Measurements from ENCODE around the gene SNX25. TPM values are rescaled to one million over a fixed set of nuclear protein-coding genes. Genes with fewer than 3 reads are reported as not detected.

SNX25 gene
- total RNA-seq, 1 donor from 2014 or later: 40.6 TPM

- no peak for TF ChIP-seq CTCF (conservative IDR thresholded peaks at IDR 0.05; ENCODE audit: low read depth, low read length)
- DNase-seq (ENCODE audit: low read depth): no peak
These were observed 190.1 kb downstream of the SNX25 start for GRCh38 chr4:185399466-185399865.

GRCh38 chr4:185404031-185404430, 194.6 kb downstream of the SNX25 start:
- DNase-seq (ENCODE audit: low read depth): no peak
- no peak overlapping the region for H3K4me3 ChIP-seq (ENCODE audit: low read depth, low read length)
- no peak for TF ChIP-seq CTCF (conservative IDR thresholded peaks at IDR 0.05; ENCODE audit: low read depth, low read length)

More at GRCh38 chr4:185399466-185399865, 190.1 kb downstream of the SNX25 start:
- peak overlapping the region; percentile 16 for H3K4me3 ChIP-seq (ENCODE audit: low read depth, low read length)

- TF ChIP-seq CTCF (conservative IDR thresholded peaks at IDR 0.05; ENCODE audit: low read depth, low read length): no peak
- no peak for DNase-seq (ENCODE audit: low read depth)
These were observed 196.1 kb downstream of the SNX25 start for GRCh38 chr4:185405296-185405999.

GRCh38 chr4:185408432-185408831, 199.0 kb downstream of the SNX25 start:
- no peak overlapping the region for H3K4me3 ChIP-seq (ENCODE audit: low read depth, low read length)
- DNase-seq (ENCODE audit: low read depth): no peak
- no peak for TF ChIP-seq CTCF (conservative IDR thresholded peaks at IDR 0.05; ENCODE audit: low read depth, low read length)

More at GRCh38 chr4:185405296-185405999, 196.1 kb downstream of the SNX25 start:
- H3K4me3 ChIP-seq (ENCODE audit: low read depth, low read length): no peak overlapping the region

GRCh38 chr4:185411849-185412248, 202.5 kb downstream of the SNX25 start:
- TF ChIP-seq CTCF (conservative IDR thresholded peaks at IDR 0.05; ENCODE audit: low read depth, low read length): no peak
- H3K4me3 ChIP-seq (ENCODE audit: low read depth, low read length): no peak overlapping the region
- no peak for DNase-seq (ENCODE audit: low read depth)

GRCh38 chr4:185412412-185412811, 203.0 kb downstream of the SNX25 start:
- H3K4me3 ChIP-seq (ENCODE audit: low read depth, low read length): no peak overlapping the region
- DNase-seq (ENCODE audit: low read depth): no peak
- TF ChIP-seq CTCF (conservative IDR thresholded peaks at IDR 0.05; ENCODE audit: low read depth, low read length): no peak

Other genes with a start within 250 kb of the SNX25 start
- not detected in 2 replicates for gene HELT, start 191.1 kb upstream of the SNX25 start, total RNA-seq
- gene SLC25A4, start 66.3 kb upstream of the SNX25 start, total RNA-seq: 20.5 and 25.0 TPM in 2 replicates
- 22.6 and 27.7 TPM in 2 replicates for gene CFAP97, start 5.6 kb upstream of the SNX25 start, total RNA-seq
- gene LRP2BP, start 186.3 kb downstream of the SNX25 start, total RNA-seq: 0.06 and 0.14 TPM in 2 replicates
- gene ANKRD37, start 187.2 kb downstream of the SNX25 start, total RNA-seq: 1.0 and 15.5 TPM in 2 replicates
- 22.2 and 28.9 TPM in 2 replicates for gene UFSP2, start 216.4 kb downstream of the SNX25 start, total RNA-seq